K562 (cell line): ENCODE data around the gene SPPL3. TPM values are rescaled to one million over a fixed set of nuclear protein-coding genes. Genes with fewer than 3 reads are reported as not detected.

Source experiments
- ATAC-seq: fragments of 200-7000 bp; cut with Tn5 transposase; 3 replicates; pipeline ENCODE4 v1.9.1; 2020; ENCODE audit warnings: moderate library complexity
- BruUV-seq: library from RNA; stranded (reverse); fragments of 400-500 nt; replicated peaks from 2 replicates; lab custom pipeline; 2021; lab: Mats Ljungman, UMichigan
- CTCF ChIA-PET: fragments of 300-600 bp; formaldehyde crosslinking; extraction: SDS; loops from one replicate; lab custom pipeline; 2021; ENCODE audit warnings: low intra/inter-chr PET ratio; lab: Yijun Ruan, JAX
- POLR2A ChIA-PET: fragments of 300-600, 350-650 bp; sonication (Branson Sonifier 250); formaldehyde crosslinking; extraction: SDS; loops from one replicate; lab custom pipeline; 2021; ENCODE audit warnings: antibody characterized with exemption, inconsistent platforms; lab: Yijun Ruan, JAX
- DNase-seq, 4 experiments: peaks; one replicate each; pipeline versions ENCODE4 v3.0.0 to v3.0.0-alpha.2; 2011 to 2018; ENCODE audit warnings: low spot score in 3 of 4, mixed read lengths in 3 of 4; ENCODE audit errors: extremely low read depth in 1 of 4
- FAIRE-seq: peaks from 2 replicates; lab custom pipeline; 2011; peaks lifted over from hg19 to GRCh38; lab: Jason Lieb, UNC
- H2AFZ ChIP-seq: 2 replicates; pipeline ENCODE4 v1.6.0; 2011; ENCODE audit warnings: low read depth, low read length, control low read depth, inconsistent platforms
- H3K27ac ChIP-seq: fragments of 200-600 bp; 3 replicates; pipeline ENCODE4 v1.8.0; 2011; ENCODE audit warnings: low read depth, mild to moderate bottlenecking, control low read depth, inconsistent platforms, low read length, moderate library complexity, mixed read lengths; ENCODE audit errors: extremely low read depth
- H3K27me3 ChIP-seq, 2 experiments: fragments of 300-600 bp in 1 of 2; 2 replicates in 1 of 2; 3 replicates in 1 of 2; pipeline versions ENCODE4 v1.6.0 to v1.8.0; 2011; ENCODE audit warnings: inconsistent platforms in 2 of 2, low read length in 2 of 2, mild to moderate bottlenecking in 1 of 2, mixed read lengths in 1 of 2, moderate library complexity in 1 of 2; ENCODE audit not compliant: control insufficient read depth in 2 of 2, insufficient read depth in 2 of 2
- H3K36me3 ChIP-seq: fragments of 300-600 bp; 3 replicates; pipeline ENCODE4 v1.8.0; 2011; ENCODE audit warnings: mild to moderate bottlenecking, low read length, inconsistent platforms; ENCODE audit not compliant: control insufficient read depth, insufficient read depth
- H3K4me1 ChIP-seq, 2 experiments: fragments of 200-600 bp in 1 of 2; replicated peaks in 1 of 2; 2 replicates in 1 of 2; 3 replicates in 1 of 2; pipeline versions ENCODE4 v1.5.1 to v1.8.0; 2011; ENCODE audit warnings: inconsistent platforms in 2 of 2, low read length in 2 of 2, mild to moderate bottlenecking in 1 of 2, mixed read lengths in 1 of 2, moderate library complexity in 1 of 2; ENCODE audit not compliant: control insufficient read depth in 2 of 2, insufficient read depth in 2 of 2
- H3K4me2 ChIP-seq: 2 replicates; pipeline ENCODE4 v1.6.1; 2011; ENCODE audit warnings: low read length, control low read depth, inconsistent platforms, mixed read lengths; ENCODE audit not compliant: insufficient read depth
- H3K4me3 ChIP-seq: fragments of 200-600 bp; sonication (generic), shearing (Covaris generic); 2 replicates; pipeline ENCODE4 v1.5.1; 2016; ENCODE audit warnings: control low read depth, inconsistent platforms
- H3K79me2 ChIP-seq: fragments of 200-600 bp; 3 replicates; pipeline ENCODE4 v1.8.0; 2011; ENCODE audit warnings: low read length, inconsistent platforms; ENCODE audit not compliant: control insufficient read depth, insufficient read depth
- H3K9ac ChIP-seq, 2 experiments: 2 replicates each; pipeline versions ENCODE4 v1.6.0 to v1.6.1; 2011; ENCODE audit warnings: low read depth in 2 of 2, low read length in 2 of 2, control low read depth in 1 of 2, inconsistent platforms in 1 of 2, mild to moderate bottlenecking in 1 of 2, mixed read lengths in 1 of 2; ENCODE audit not compliant: insufficient read depth in 1 of 2
- H3K9me1 ChIP-seq: one replicate; pipeline ENCODE4 v1.6.0; 2011; ENCODE audit warnings: inconsistent platforms, mild to moderate bottlenecking, low read length, moderate library complexity; ENCODE audit not compliant: control insufficient read depth, insufficient read depth
- H3K9me3 ChIP-seq: replicated peaks from 2 replicates; pipeline ENCODE4 v1.5.1; 2011; ENCODE audit warnings: low read depth, low read length, inconsistent platforms; ENCODE audit not compliant: control insufficient read depth, insufficient read depth
- H4K20me1 ChIP-seq: replicated peaks from 2 replicates; pipeline ENCODE4 v1.6.1; 2011; ENCODE audit warnings: low read length, inconsistent platforms, mixed read lengths; ENCODE audit not compliant: control insufficient read depth, insufficient read depth
- ATF7 ChIP-seq: fragments of 450-650 bp; IDR thresholded peaks from 2 replicates; pipeline ENCODE4 v1.7.1; 2014; ENCODE audit warnings: mild to moderate bottlenecking, moderate library complexity
- HDAC6 ChIP-seq: IDR thresholded peaks from 2 replicates; pipeline ENCODE4 v1.6.1; 2012; ENCODE audit warnings: low read depth, mild to moderate bottlenecking, control low read depth, inconsistent platforms, low read length, moderate library complexity
- MTA1 ChIP-seq: fragments of 450-650 bp; IDR thresholded peaks from 2 replicates; pipeline ENCODE4 v1.6.1; 2017; ENCODE audit warnings: borderline replicate concordance
- OTX1 ChIP-seq: fragments of 450-650 bp; formaldehyde crosslinking; IDR thresholded peaks from 2 replicates; pipeline ENCODE4 v1.4.0; 2022; ENCODE audit warnings: mild to moderate bottlenecking
- RAD21 ChIP-seq, 2 experiments: fragments of 250-450 bp in 1 of 2; fragments of 450-650 bp in 1 of 2; sonication (Bioruptor Pico) in 1 of 2; formaldehyde crosslinking in 1 of 2; IDR thresholded peaks in 1 of 2; conservative IDR thresholded peaks in 1 of 2; 2 replicates each; pipeline versions ENCODE4 v1.4.0 to v1.8.0; 2020 to 2022; ENCODE audit warnings: mild to moderate bottlenecking in 2 of 2, moderate library complexity in 1 of 2
- XRCC5 ChIP-seq: fragments of 200-400 bp; formaldehyde crosslinking; IDR thresholded peaks from 2 replicates; pipeline ENCODE4 v1.6.1; 2017; ENCODE audit warnings: low read depth, mild to moderate bottlenecking, low read length
- ZNF232 ChIP-seq: sonication (generic); formaldehyde crosslinking; IDR thresholded peaks from 2 replicates; pipeline ENCODE4 v1.8.0; 2022; ENCODE audit warnings: mild to moderate bottlenecking, missing genetic modification reagents
- ZNF311 ChIP-seq: fragments of 250-450 bp; sonication (Bioruptor Pico); IDR thresholded peaks from 2 replicates; pipeline ENCODE4 v1.4.0; 2020; ENCODE audit warnings: mild to moderate bottlenecking, moderate library complexity
- ZNF354B ChIP-seq: fragments of 250-450 bp; sonication (Bioruptor Pico); IDR thresholded peaks from 2 replicates; pipeline ENCODE4 v1.4.0; 2020
- WGBS: fragments of 100-300 bp; shearing (Covaris generic); methylation state at CpG from one replicate; pipeline ENCODE4 v1.1.6; 2016; ENCODE audit warnings: low coverage, mixed read lengths; ENCODE audit not compliant: insufficient coverage; ENCODE audit errors: missing lambda C conversion rate; 5-methylcytosine and 5-hydroxymethylcytosine counted together
- in situ Hi-C: fragments of 300-500 bp; cut with MboI; formaldehyde crosslinking; loops from 4 replicates; pipeline ENCODE4 v1.15.0; 2018; ENCODE audit warnings: inconsistent platforms, mixed read lengths
- intact Hi-C: fragments of 100-400 bp; cut with micrococcal nuclease; formaldehyde crosslinking; loops from 2 replicates; pipeline ENCODE4 v1.14.2; 2022
- polyA plus RNA-seq, 8 experiments: library from polyadenylated mRNA; depleted of rRNA in 4 of 8; stranded (reverse) in 5 of 8; unstranded in 3 of 8; fragments of >200 nt; fragmentation: Nextera tagmentation in 2 of 8; fragmentation: Illumina TruSeq in 1 of 8; extraction: Ambion mirVana in 2 of 8; extraction: Trizol in 1 of 8; gene quantifications; 2 replicates each; pipeline versions ENCODE4 v1.2.1 to v1.2.3, GENCODE V29; 2011 to 2014; ENCODE audit warnings: inconsistent platforms in 1 of 8, missing spikeins in 1 of 8
- total RNA-seq, 7 experiments: library from RNA; depleted of rRNA in 6 of 7; stranded (reverse); fragments of >200 nt in 6 of 7; fragmentation: Illumina TruSeq in 2 of 7; extraction: Trizol in 2 of 7; gene quantifications; 2 replicates each; pipeline versions ENCODE4 v1.2.1 to v1.2.3, GENCODE V29; 2011 to 2021; ENCODE audit warnings: low replicate concordance in 1 of 7
- TF ChIP-seq, protein P1 (sequence below): fragments of 450-650 bp; IDR thresholded peaks from one replicate; pipeline ENCODE4 v1.6.1; 2018; ENCODE audit warnings: mild to moderate bottlenecking, moderate library complexity; ENCODE audit not compliant: partially characterized antibody
- TF ChIP-seq, protein P2 (sequence below): sonication (generic); formaldehyde crosslinking; IDR thresholded peaks from 2 replicates; pipeline ENCODE4 v1.8.0; 2022; ENCODE audit warnings: mild to moderate bottlenecking, low read depth, missing genetic modification reagents
- TF ChIP-seq, protein P3 (sequence below): IDR thresholded peaks from 2 replicates; pipeline ENCODE4 v1.6.1; 2016; ENCODE audit warnings: missing genetic modification characterization, missing compliant biosample characterization
- TF ChIP-seq, protein P4 (sequence below), 3 experiments: fragments of 200-800 bp in 1 of 3; sonication (Bioruptor generic) in 1 of 3; sonication (generic) in 1 of 3; formaldehyde crosslinking in 1 of 3; IDR thresholded peaks; 2 replicates each; pipeline versions ENCODE4 v1.6.1 to v1.8.0; 2016 to 2022; ENCODE audit warnings: mild to moderate bottlenecking in 2 of 3, missing compliant biosample characterization in 2 of 3, missing genetic modification characterization in 2 of 3, missing genetic modification reagents in 1 of 3

Gene SPPL3
- total and polyA plus RNA-seq, 9 of the 15 experiments (the other 6 are each of a cell fraction or from before 2014, with no cell fraction given), result 2.9 to 32.1 (median 7.1) TPM

DNA sequence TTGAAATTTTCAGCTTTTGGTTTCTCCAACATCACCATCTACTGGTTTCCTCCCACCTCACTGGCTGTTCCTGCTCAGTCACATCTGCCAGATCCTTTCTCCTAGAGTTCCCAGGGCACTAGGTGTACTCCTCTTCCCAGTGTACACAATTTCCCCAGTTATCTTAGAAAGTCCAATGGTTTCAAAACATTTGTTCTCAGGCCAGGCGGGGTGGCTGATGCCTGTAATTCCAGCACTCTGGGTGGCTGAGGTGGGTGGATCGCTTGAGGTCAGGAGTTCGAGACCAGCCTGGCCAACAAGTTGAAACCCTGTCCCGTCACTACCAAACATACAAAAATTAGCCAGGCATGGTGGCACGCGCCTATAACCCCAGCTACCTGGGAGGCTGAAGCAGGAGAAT is 60.7 kb downstream of the SPPL3 start:
- POLR2A ChIA-PET, result no interaction called here

DNA sequence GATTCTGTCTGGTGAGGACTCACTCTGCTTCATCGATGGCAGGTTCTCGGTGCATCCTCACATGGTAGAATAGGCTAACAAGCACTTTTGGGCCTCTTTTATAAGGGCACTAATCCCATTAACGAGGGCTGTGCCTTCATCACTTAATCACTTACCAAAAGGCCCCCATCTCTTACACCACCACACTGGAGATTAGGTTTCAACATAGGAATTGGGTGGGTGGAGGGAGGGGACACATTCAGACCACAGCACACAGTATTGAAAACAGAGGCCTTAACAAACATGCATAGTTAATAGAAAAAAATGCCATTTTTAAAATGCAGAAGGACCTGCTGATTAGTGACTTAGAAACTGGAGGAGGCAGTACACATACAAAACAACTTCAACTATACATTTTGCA is 61.6 kb downstream of the SPPL3 start:
- FAIRE-seq (no peak), DNase-seq (no peak), ATAC-seq (no peak)
- no peak overlapping the region for H3K4me3 ChIP-seq
- H3K4me2 ChIP-seq, result no peak overlapping the region
- H3K9me3 ChIP-seq, result no peaks in the 10 kb centered on the region
- ChIA-PET POLR2A (no interaction called here), CTCF (no interaction called here)
- H2AFZ ChIP-seq, result no peak overlapping the region
- H3K27ac ChIP-seq, result no peak overlapping the region
- no peaks in the 10 kb centered on the region for H3K36me3 ChIP-seq
- H3K4me1 ChIP-seq, result peaks cover 2 to 4% of the 10 kb centered on the region in 2 experiments; a peak in 2 of 5 replicates
- peaks cover 15% of the 10 kb centered on the region; the same call in 2 of the 3 replicates for H3K79me2 ChIP-seq
- intact Hi-C loops, result no loop called here
- H3K9ac ChIP-seq, result no peak overlapping the region
- H3K9me1 ChIP-seq, result no peaks in the 10 kb centered on the region
- H4K20me1 ChIP-seq, result peaks cover 8% of the 10 kb centered on the region
- WGBS, result 74% methylated on average over 3 of the region's 3 CpGs
- in situ Hi-C loops, result no loop called here
- H3K27me3 ChIP-seq, result no peaks in the 10 kb centered on the region
- BruUV-seq, result no TSS peak
- no peak for TF ChIP-seq RAD21 (CRISPR knock-in tag; conservative IDR thresholded peaks at IDR 0.05 in 1 of 2, IDR thresholded peaks at IDR 0.05 in 1 of 2)
- TF ChIP-seq, protein P1, sequence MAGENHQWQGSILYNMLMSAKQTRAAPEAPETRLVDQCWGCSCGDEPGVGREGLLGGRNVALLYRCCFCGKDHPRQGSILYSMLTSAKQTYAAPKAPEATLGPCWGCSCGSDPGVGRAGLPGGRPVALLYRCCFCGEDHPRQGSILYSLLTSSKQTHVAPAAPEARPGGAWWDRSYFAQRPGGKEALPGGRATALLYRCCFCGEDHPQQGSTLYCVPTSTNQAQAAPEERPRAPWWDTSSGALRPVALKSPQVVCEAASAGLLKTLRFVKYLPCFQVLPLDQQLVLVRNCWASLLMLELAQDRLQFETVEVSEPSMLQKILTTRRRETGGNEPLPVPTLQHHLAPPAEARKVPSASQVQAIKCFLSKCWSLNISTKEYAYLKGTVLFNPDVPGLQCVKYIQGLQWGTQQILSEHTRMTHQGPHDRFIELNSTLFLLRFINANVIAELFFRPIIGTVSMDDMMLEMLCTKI, result no peak
- TF ChIP-seq, protein P2, sequence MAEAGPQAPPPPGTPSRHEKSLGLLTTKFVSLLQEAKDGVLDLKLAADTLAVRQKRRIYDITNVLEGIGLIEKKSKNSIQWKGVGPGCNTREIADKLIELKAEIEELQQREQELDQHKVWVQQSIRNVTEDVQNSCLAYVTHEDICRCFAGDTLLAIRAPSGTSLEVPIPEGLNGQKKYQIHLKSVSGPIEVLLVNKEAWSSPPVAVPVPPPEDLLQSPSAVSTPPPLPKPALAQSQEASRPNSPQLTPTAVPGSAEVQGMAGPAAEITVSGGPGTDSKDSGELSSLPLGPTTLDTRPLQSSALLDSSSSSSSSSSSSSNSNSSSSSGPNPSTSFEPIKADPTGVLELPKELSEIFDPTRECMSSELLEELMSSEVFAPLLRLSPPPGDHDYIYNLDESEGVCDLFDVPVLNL (CRISPR knock-in tag), result no peak
- TF ChIP-seq MTA1, result no peak
- TF ChIP-seq ZNF354B, result no peak
- TF ChIP-seq ZNF232 (CRISPR knock-in tag), result no peak
- TF ChIP-seq, protein P3, sequence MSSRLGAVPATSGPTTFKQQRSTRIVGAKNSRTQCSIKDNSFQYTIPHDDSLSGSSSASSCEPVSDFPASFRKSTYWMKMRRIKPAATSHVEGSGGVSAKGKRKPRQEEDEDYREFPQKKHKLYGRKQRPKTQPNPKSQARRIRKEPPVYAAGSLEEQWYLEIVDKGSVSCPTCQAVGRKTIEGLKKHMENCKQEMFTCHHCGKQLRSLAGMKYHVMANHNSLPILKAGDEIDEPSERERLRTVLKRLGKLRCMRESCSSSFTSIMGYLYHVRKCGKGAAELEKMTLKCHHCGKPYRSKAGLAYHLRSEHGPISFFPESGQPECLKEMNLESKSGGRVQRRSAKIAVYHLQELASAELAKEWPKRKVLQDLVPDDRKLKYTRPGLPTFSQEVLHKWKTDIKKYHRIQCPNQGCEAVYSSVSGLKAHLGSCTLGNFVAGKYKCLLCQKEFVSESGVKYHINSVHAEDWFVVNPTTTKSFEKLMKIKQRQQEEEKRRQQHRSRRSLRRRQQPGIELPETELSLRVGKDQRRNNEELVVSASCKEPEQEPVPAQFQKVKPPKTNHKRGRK, result no peak

More for the DNA sequence above, 60.7 kb downstream of the SPPL3 start:
- 91% methylated on average over 6 of the region's 6 CpGs for WGBS
- CTCF ChIA-PET, result no interaction called here
- DNase-seq (no peak), FAIRE-seq (peak; percentile 19), ATAC-seq (no peak)
- peaks cover 4 to 9% of the 10 kb centered on the region in 2 experiments; a peak in 2 of 5 replicates for H3K4me1 ChIP-seq
- H3K36me3 ChIP-seq, result no peaks in the 10 kb centered on the region
- intact Hi-C loops, result no loop called here
- H3K4me3 ChIP-seq, result no peak overlapping the region
- H3K9me1 ChIP-seq, result no peaks in the 10 kb centered on the region
- peaks cover 12% of the 10 kb centered on the region; the same call in 1 of the 2 replicates for H4K20me1 ChIP-seq
- H3K79me2 ChIP-seq, result peaks cover 8% of the 10 kb centered on the region
- H2AFZ ChIP-seq, result no peak overlapping the region
- no peak overlapping the region for H3K4me2 ChIP-seq
- H3K9ac ChIP-seq, result no peak overlapping the region
- H3K9me3 ChIP-seq, result no peaks in the 10 kb centered on the region
- BruUV-seq, result no TSS peak
- TF ChIP-seq ATF7 (no peak), ZNF311 (CRISPR knock-in tag) (no peak), HDAC6 (no peak), XRCC5 (no peak), OTX1 (no peak)
- TF ChIP-seq, protein P4, sequence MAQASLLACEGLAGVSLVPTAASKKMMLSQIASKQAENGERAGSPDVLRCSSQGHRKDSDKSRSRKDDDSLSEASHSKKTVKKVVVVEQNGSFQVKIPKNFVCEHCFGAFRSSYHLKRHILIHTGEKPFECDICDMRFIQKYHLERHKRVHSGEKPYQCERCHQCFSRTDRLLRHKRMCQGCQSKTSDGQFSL (CRISPR knock-in tag; IDR thresholded peaks at IDR 0.05), result no peak
- TF ChIP-seq, protein P4 (tag; IDR thresholded peaks at IDR 0.05), result no peak
- in situ Hi-C loops, result no loop called here
- no peaks in the 10 kb centered on the region for H3K27me3 ChIP-seq
- H3K27ac ChIP-seq, result no peak overlapping the region
